Germinal center (tissue), 1 donor: ENCODE measurements around the gene NRG3.

Experiments
- DNase-seq: peaks from one replicate; pipeline ENCODE4 v3.0.0; 2012; ENCODE audit warnings: mixed read lengths, low spot score

NRG3 gene

DNA sequence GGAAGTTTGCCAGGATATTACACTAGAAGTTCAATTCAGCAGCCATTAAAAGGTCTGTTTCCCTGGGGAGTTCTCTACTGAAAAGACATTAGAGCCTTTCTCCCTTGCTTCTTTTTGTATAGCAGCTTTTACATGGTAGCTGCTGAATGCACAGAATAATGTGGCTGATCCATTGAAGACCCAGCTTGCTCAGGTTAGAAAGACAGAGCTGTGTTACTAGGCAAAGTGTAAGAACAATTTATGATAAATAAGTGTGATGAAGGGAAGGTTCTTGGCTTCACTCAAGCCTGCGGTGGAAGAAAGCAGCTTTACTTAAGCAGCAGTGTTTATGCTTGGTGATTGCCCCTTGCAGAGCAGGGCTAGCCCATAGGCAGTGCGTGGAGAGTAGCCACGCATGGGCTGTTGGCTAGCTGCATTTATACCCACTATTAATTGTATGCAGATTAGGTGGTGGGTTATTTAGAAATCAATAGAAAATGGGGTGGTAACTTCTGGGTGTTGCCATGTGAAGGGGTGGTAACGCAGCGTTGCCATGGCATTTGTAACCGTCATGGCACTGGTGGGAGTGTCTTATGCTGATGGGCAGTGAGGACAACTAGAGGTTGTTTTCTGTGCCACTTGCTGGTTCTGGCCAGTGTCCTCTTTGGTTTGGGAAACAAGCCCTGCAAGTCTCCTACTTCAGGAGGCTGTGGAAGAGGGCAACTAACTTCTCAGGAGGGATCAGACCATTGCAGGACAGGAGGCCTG lies 942.9 kb downstream of the NRG3 start:
- no peak for DNase-seq

GRCh38 chr10:82821043-82821442 lies 946.0 kb downstream of the NRG3 start:
- no peak for DNase-seq

DNA sequence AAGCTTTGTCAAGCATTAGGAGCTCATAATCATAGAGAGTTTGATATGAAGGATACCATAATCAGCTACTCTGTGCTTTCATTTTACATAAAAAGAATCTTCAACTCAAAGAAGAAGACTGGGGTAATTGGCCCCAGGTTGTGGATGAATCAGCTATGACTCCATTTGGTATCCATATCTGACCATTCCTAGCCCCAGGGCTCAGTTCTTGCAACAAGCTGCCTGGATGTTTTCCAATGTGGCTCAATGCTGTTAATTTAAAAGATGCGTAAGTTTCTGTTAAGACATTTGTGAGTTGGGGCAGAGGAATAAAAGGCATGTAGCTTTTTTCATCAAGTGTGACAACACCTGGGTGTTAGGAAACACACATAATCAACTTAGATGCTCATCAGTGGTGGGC lies 951.1 kb downstream of the NRG3 start:
- DNase-seq, result no peak

DNA sequence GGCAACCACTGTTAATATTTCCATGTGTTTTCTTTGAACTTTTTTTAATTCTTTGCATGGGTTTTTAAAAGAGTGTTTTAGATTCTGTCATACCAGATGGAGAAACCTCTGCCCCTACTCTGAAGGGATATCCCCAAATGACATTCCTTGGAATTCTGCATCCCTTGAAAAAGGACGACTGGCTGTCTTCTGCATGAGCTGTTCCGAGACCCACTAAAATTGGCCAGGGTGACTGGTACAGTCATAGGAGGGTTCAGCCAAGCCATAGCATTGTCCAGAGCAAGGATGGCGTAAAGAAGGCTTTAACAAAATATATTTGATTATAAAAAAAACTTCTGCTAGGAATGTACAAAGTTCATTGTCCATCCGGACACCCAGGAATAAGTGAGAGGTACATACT lies 952.9 kb downstream of the NRG3 start:
- no peak for DNase-seq

DNA sequence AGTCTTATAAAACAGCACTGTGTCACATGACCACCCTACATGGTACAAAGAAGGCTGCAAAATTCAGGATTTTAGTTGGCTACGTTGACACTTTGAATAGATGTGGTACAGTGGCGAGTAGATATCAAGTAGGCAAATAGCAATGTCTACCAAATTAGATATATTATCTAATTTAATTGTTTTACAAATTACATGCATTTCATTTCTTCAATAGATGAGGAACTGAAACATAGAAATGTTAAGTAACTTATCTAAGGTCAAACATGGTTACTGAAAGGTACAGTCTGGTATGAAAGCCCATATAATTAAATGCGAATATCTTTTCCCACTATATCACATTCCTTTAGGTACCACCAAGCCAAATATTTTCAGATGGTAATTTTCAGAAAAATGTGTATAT lies 972.2 kb downstream of the NRG3 start:
- no peak for DNase-seq

DNA sequence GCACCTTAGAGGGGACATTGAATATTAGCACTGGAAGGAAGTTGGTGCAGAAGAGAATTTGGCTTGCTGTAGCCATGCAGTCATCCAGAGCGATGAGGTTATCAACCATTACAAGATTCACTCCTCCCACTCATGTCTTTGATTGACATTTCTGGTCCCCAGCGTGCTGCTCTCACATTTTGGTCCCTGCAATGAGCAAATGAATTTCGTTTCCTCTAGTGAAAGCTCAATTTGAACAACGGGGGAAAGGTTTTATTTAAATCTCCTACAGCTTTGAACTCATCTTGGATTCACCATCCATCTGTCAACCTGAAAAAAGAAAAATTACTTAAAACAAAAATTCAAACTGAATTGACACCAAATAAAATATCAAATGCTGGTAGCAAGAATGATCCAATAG lies 975.2 kb downstream of the NRG3 start:
- no peak for DNase-seq

DNA sequence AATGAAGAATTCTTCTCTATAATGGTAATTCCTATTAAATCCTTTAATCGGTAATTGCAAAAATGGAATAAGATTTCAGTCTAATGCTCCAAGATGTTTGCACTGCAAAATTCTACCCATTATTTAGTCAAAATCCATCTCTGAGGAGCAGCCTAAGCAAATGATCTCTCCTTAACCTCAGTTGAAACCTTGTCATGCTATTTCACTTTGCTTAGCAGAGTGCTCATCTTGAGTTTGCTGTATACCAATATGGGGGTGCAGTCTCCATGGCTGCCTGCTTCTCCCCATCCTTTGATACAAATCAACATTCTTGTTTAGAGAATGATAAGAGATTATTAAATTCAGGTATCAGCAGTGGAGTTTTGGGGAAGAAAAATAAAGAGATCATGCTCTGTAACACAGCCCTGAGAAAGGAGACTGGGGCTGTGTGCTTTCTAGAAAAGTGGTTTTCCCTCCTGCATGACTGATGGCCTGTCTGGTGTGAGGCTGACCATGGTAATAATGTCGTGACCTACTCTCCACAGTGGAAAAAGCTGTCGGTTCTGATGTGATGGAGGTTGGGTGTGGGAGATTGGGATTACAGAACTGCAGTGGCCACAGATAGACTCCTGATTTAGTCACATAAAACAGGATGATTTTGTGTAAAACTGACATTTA lies 982.1 kb downstream of the NRG3 start:
- DNase-seq, result no peak

DNA sequence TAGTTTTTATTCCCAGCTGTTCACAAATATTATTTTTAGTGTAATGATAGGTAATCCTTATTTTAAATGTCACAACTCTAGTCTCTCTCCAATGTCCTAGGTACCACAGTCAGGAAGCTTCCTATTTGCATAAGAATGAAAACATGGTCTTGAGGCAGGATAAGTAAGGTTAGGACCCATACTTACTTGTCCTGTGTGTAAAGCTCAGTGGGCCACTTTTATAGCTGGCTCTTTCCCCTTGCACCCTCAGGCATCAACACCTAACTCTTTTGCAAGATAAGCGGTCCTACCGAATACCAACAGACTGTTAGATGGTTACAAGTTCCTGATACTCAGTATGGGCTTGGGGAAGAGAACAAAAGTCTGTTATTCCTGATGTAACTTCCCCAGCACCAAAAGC lies 986.9 kb downstream of the NRG3 start:
- no peak for DNase-seq

GRCh38 chr10:82865366-82865765 lies 990.4 kb downstream of the NRG3 start:
- DNase-seq, result no peak

DNA sequence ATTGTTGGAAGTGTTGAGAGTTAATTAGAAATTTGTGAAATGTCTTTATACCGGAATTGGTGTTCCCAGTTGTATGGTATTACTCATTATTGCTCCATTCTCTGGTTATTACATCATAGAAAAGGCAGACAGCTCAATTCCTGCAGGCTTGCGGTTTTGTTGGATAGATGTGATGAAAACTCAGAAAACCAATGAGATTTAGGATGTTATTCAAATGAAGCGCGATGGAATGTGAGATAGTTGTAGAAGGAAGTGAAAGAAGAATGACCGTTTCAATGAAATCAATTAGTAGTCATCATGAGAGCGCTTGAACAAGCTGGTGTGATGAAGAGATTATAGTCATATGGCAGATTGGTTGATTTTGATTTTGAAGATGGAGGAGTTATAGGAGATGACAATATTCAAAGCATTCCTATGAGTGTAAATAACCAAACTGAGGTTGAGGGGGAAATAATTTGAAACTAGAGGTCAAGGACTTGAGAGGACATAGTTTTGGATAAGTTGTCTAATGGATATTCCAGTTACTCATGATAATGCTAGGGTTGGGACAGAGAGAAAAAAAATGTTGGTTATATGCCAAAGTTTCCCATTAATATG lies 991.5 kb downstream of the NRG3 start:
- DNase-seq, result no peak

GRCh38 chr10:82867056-82867455 lies 992.1 kb downstream of the NRG3 start:
- DNase-seq, result no peak

GRCh38 chr10:82874671-82875070 lies 999.7 kb downstream of the NRG3 start:
- DNase-seq, result no peak

DNA sequence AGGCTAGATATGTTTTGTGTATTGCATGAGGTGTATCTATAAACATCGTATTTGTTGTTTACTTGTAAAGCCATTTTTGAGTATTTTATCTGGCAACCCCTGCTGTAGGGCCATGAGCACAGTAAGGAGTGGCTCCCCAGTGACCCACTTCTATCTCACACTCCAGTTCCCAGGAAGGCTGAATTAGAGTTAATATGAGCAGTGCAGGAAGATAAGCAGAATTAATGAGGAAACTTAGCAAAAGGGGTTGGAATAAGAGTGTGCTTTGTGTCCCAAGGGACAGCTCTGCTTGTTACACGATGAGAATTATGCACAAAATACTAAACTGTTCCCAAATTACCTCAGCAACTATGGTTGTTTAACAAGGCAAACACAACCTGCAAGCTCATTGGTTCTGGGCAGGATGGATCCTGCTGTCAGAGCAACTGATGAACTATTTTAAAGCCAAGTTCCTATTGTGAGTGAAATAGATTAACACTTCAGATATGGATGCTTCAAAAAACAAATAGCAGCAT lies 1005.8 kb downstream of the NRG3 start:
- DNase-seq, result no peak

- no peak for DNase-seq
Measured at GRCh38 chr10:82882722-82883121, 1007.7 kb downstream of the NRG3 start.

- no peak for DNase-seq
Measured at GRCh38 chr10:82883603-82884002, 1008.6 kb downstream of the NRG3 start.

GRCh38 chr10:82887488-82887887 lies 1012.5 kb downstream of the NRG3 start:
- no peak for DNase-seq

DNA sequence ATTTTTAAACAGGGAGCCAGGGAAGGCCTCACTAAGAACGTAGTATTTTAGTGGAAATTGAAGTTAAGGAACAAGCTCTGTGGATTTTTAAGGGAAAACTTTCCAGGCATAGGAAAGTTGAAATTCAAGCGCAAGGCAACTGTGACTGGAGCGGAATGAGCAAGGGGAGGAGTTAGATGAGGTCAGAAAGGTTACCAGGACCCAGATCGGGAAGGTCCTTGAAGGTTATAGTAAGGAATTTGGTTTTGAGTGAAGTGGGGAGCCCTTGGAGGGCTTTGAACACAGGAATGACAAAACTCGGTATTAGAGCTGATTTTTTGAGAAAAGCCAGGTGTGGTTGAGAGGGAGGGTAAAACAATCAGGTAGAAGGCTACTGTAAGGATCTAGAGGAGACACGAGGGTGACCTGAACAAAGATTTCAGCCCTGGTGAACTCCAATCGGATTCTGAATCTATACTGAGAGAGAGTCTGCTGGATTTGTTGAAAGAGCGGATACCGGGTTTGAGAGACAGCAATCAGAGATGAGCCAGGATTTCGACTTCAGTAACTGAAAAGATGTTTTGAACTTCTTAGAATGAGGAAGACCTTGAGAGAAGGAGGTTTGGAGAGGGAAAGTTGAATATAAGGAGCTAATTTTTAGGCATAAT lies 1013.9 kb downstream of the NRG3 start:
- no peak for DNase-seq

DNA sequence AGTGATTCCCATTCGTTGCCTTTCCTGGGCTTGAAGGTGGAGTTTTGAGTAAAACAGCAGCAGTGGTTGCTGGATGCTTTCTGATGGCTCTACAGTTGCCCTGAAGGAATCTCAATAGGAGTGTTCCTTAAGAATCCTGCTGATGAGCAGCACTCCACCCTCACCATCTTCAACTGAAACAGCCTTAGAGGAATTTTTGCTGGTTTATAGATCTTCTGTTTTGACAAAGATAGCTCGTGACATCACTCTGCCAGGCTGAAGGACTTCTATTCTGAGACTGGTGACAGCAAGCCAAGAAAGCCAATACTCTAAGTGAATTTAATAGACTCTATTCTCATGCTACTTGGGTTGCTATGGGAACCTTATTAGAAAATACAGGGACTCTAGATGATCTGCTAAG lies 1014.7 kb downstream of the NRG3 start:
- DNase-seq, result no peak

- DNase-seq, result no peak
Measured at GRCh38 chr10:82890573-82890972, 1015.6 kb downstream of the NRG3 start.

- no peak for DNase-seq
Measured at GRCh38 chr10:82908096-82908495, 1033.1 kb downstream of the NRG3 start.

DNA sequence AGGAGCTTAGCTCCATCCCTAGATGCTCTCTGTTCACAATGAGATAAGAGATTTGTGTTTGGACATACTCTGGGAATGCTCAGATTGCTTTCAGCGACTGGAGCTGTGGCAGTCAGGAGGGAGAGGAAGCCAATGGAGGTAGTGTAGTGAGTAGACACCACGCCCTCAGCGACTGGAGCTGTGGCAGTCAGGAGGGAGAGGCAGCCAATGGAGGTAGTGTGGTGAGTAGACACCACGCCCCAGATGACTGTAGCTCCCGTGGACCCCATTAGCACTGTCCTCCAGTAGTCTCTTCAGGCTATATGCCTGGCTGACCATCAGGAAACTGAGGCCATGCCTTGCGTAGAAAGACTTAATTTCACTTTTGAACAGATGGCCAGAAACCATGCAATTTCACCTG lies 1033.8 kb downstream of the NRG3 start:
- DNase-seq, result no peak

DNA sequence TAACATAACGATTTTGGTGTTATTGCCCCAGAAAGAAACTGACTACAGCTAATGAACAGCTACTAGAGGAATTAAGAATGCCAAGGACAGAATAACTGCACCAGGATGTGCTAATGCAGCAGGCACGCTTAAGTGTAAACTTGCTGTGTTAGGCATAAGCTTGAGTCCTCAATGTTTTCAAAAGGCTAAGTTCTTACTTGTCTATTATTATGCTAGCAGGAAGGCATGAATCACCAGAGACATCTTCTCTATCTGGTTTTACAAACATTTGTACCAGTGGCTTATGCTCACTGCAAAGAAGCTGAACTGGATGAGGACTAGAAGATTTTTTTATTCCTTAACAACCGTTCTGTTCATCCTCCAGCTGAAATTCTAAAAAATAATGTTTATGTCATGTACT lies 1035.3 kb downstream of the NRG3 start:
- DNase-seq, result no peak

DNA sequence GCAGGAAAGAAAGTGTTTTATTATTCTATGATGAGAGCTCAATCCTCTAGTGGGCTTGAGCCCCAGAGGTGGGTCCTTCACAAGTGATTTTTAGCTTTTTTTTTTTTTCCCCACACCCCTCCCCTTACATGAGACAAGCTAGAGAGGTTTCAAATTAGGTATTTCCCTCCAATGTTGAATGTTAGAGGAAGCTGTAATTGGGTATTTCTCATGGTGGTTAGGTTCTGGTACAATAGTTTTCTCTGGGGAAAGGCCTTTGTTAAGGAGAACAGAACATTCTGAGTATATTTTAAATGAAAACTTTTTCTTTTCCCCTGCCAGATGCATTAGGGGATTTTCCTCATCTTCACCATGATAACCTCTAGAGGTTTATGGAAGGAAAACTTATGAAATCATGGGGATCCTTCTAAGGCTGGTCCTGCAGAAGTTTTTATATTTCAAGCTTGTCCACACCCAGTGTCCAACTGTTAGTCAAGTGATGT lies 1039.7 kb downstream of the NRG3 start:
- DNase-seq, result no peak
